Fibroblast of the aortic adventitia (primary cell): ENCODE measurements around the gene IL11. TPM values are rescaled to one million over a fixed set of nuclear protein-coding genes. Genes with fewer than 3 reads are reported as not detected.

Experiments
- DNase-seq: peaks from one replicate; pipeline ENCODE4 v3.0.0-alpha.2; 2010; ENCODE audit warnings: low read depth
- H3K4me3 ChIP-seq: 2 replicates; pipeline ENCODE4 v1.5.1; 2011; ENCODE audit warnings: low read depth, mild to moderate bottlenecking, control low read depth, low read length, moderate library complexity
- total RNA-seq: library from RNA; depleted of rRNA; stranded (reverse); fragments of >200 nt; gene quantifications from 2 replicates; pipeline ENCODE4 v1.2.3, GENCODE V29; 2012; ENCODE audit warnings: low replicate concordance
- TF ChIP-seq, protein P1 (sequence below): IDR thresholded peaks from 2 replicates; pipeline ENCODE4 v1.5.1; 2011; ENCODE audit warnings: mild to moderate bottlenecking, low read length, control low read depth, inconsistent platforms; ENCODE audit not compliant: insufficient read depth

IL11 gene
- total RNA-seq, 1 donor, result 2.2 TPM

DNA sequence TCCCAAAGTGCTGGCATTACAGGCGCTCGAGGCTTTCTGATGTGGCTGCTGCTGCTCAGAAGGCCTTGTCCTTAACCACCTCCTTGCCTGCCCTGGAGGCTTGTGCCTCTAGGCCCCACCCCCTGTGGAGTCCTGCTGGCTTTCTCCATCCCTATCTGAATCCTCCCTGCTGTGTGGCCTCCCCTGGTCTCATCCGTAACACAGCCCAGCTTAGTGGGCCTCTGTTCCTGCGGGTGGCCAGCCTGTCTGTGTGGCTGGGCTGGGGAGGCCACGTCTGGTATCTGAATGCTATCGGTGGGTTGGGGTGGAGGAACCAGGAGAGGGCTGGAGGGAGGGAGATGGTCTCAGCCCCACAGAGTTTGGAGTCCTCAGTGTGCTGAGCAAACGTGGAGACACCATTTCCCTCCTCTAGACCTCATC lies 20.2 kb upstream of the IL11 start:
- TF ChIP-seq, protein P1, sequence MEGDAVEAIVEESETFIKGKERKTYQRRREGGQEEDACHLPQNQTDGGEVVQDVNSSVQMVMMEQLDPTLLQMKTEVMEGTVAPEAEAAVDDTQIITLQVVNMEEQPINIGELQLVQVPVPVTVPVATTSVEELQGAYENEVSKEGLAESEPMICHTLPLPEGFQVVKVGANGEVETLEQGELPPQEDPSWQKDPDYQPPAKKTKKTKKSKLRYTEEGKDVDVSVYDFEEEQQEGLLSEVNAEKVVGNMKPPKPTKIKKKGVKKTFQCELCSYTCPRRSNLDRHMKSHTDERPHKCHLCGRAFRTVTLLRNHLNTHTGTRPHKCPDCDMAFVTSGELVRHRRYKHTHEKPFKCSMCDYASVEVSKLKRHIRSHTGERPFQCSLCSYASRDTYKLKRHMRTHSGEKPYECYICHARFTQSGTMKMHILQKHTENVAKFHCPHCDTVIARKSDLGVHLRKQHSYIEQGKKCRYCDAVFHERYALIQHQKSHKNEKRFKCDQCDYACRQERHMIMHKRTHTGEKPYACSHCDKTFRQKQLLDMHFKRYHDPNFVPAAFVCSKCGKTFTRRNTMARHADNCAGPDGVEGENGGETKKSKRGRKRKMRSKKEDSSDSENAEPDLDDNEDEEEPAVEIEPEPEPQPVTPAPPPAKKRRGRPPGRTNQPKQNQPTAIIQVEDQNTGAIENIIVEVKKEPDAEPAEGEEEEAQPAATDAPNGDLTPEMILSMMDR, result no peak
- no peak for DNase-seq
- H3K4me3 ChIP-seq, result no peak overlapping the region

- H3K4me3 ChIP-seq, result no peak overlapping the region
- DNase-seq, result no peak
- TF ChIP-seq, protein P1, result no peak
Measured at GRCh38 chr19:55389386-55390317, 19.4 kb upstream of the IL11 start.

- TF ChIP-seq, protein P1, result no peak
- no peak for DNase-seq
- H3K4me3 ChIP-seq, result peak overlapping the region; percentile 99
Measured at GRCh38 chr19:55387736-55388497, 17.7 kb upstream of the IL11 start.

GRCh38 chr19:55386493-55386971 lies 16.3 kb upstream of the IL11 start:
- TF ChIP-seq, protein P1, result no peak
- no peak for DNase-seq
- H3K4me3 ChIP-seq, result peak overlapping the region; percentile 99

GRCh38 chr19:55385724-55386492 lies 15.6 kb upstream of the IL11 start, which contains the start of gene RPL28:
TSS of gene RPL28 (plus strand) at chr19:55385932. CDS start at chr19:55386358, 426 bp downstream.
- peak within 1 kb of the TSS; percentile 99 for H3K4me3 ChIP-seq
- TF ChIP-seq, protein P1, result no peak
- peak; percentile 98 for DNase-seq

GRCh38 chr19:55384920-55385723 lies 14.9 kb upstream of the IL11 start:
- TF ChIP-seq, protein P1, result no peak
- peak; percentile 97 for DNase-seq
- H3K4me3 ChIP-seq, result peak overlapping the region; percentile 67
